ENCODE measurements around the gene NPC1. TPM values are rescaled to one million over a fixed set of nuclear protein-coding genes. Genes with fewer than 3 reads are reported as not detected.

NPC1 gene
- total RNA-seq, 1 experiment from 2014 or later = 92.7 TPM

GRCh38 chr18:23547306-23547705 is 39.0 kb downstream of the NPC1 start:
- H3K4me1 ChIP-seq (ENCODE audit: control insufficient read depth, insufficient read depth, low read length) = no peaks in the 10 kb centered on the region
- in situ Hi-C loops (cut with HindIII; ENCODE audit: low pct_unique_long_range_greater_than_20kb, low sequenced_read_pairs) = no loop called here
- ChIA-PET POLR2A (no interaction called here), CTCF (interaction anchor here (0.8 kb wide), 1 partner anchor 37 kb away, joined by 4 read pairs; no protein-coding TSS in a partner anchor)
- H3K9me3 ChIP-seq (ENCODE audit: control insufficient read depth, insufficient read depth, low read depth, low read length) = no peaks in the 10 kb centered on the region
- intact Hi-C loops (cut with micrococcal nuclease; ENCODE audit: unreplicated experiment) = no loop called here
- DNase-seq (ENCODE audit: low read depth, low spot score) (no peak), ATAC-seq (no peak)
- TF ChIP-seq POLR2AphosphoS5 (IDR thresholded peaks at IDR 0.05; ENCODE audit: low read depth, low read length) = no peak
- TF ChIP-seq SIN3A (IDR thresholded peaks at IDR 0.05; ENCODE audit: borderline replicate concordance, insufficient read depth, low read depth, low read length) = no peak
- no peak for TF ChIP-seq REST (IDR thresholded peaks at IDR 0.05; ENCODE audit: insufficient read depth in 1 of 2, low read depth in 2 of 2, low read length in 1 of 2)
- TF ChIP-seq CTCF (IDR thresholded peaks at IDR 0.05) = no peak
- no peak for TF ChIP-seq TCF7L2 (IDR thresholded peaks at IDR 0.05; ENCODE audit: low read depth, low read length)
- peaks cover 17% of the 10 kb centered on the region for H3K36me3 ChIP-seq (ENCODE audit: control insufficient read depth, insufficient read depth, low read length)
- H3K27me3 ChIP-seq (ENCODE audit: control insufficient read depth, insufficient read depth, low read length) = no peaks in the 10 kb centered on the region
- H3K4me3 ChIP-seq (ENCODE audit: low read depth in 2 of 2, low read length in 2 of 2) = no peak overlapping the region
- no peak overlapping the region for H3K27ac ChIP-seq (ENCODE audit: low read length)
- no TSS peak for BruUV-seq (replicated peaks)

- H3K9me3 ChIP-seq (ENCODE audit: control insufficient read depth, insufficient read depth, low read depth, low read length) = no peaks in the 10 kb centered on the region
- in situ Hi-C loops (cut with HindIII; ENCODE audit: low pct_unique_long_range_greater_than_20kb, low sequenced_read_pairs) (no loop called here), intact Hi-C loops (cut with micrococcal nuclease; ENCODE audit: unreplicated experiment) (no loop called here)
- ChIA-PET CTCF (no interaction called here), POLR2A (no interaction called here)
- no TSS peak for BruUV-seq (replicated peaks)
- no peaks in the 10 kb centered on the region for H3K27me3 ChIP-seq (ENCODE audit: control insufficient read depth, insufficient read depth, low read length)
- no peak overlapping the region for H3K4me3 ChIP-seq (ENCODE audit: low read depth in 2 of 2, low read length in 2 of 2)
- TF ChIP-seq REST (IDR thresholded peaks at IDR 0.05; ENCODE audit: insufficient read depth in 1 of 2, low read depth in 2 of 2, low read length in 1 of 2) (no peak), CTCF (IDR thresholded peaks at IDR 0.05) (no peak), SIN3A (IDR thresholded peaks at IDR 0.05; ENCODE audit: borderline replicate concordance, insufficient read depth, low read depth, low read length) (no peak), TCF7L2 (IDR thresholded peaks at IDR 0.05; ENCODE audit: low read depth, low read length) (no peak), POLR2AphosphoS5 (IDR thresholded peaks at IDR 0.05; ENCODE audit: low read depth, low read length) (no peak)
- no peak overlapping the region for H3K27ac ChIP-seq (ENCODE audit: low read length)
- H3K36me3 ChIP-seq (ENCODE audit: control insufficient read depth, insufficient read depth, low read length) = peaks cover 23% of the 10 kb centered on the region
- DNase-seq (ENCODE audit: low read depth, low spot score) (no peak), ATAC-seq (no peak)
- H3K4me1 ChIP-seq (ENCODE audit: control insufficient read depth, insufficient read depth, low read length) = no peaks in the 10 kb centered on the region
These were observed 41.0 kb downstream of the NPC1 start for GRCh38 chr18:23545247-23545789.

Data from Panc1 (cell line).